GM21528 (cell line): Measurements from ENCODE around the gene IL17RD.
"Not testable (repeated sequence)": the region's sequence is repeated elsewhere in the genome, so short reads cannot be mapped to it uniquely, and the experiment has no call there.

ENCODE experiments used
- ATAC-seq: cut with Tn5 transposase; IDR thresholded peaks from one replicate; pipeline ENCODE4 v1.9.1; 2021; ENCODE audit warnings: mild to moderate bottlenecking, moderate library complexity; ENCODE audit not compliant: unreplicated experiment, low FRiP score

Gene IL17RD

DNA sequence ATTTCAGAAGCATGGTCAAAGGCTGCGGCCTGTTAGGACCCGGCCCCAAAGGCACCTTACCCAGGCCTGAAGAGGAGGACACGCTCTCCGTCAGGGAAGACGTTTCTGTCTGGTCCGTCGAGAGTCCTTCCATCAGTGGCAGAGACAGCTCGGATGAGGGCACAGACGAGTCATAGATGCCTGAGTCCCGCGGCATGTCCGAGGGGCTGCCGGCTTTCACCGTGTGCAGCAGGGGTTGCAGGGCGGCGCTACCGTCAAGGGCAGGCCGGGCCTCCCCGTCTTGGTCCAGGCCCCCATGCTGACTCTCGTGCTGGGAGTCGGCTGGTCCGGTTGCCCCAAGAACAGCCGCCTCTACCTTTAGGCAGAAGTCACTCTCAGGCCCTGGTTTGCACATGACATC, 67.6 kb downstream of the IL17RD start:
- ATAC-seq: no peak

GRCh38 chr3:57095363-57095762, 69.8 kb downstream of the IL17RD start:
- ATAC-seq: no peak

DNA sequence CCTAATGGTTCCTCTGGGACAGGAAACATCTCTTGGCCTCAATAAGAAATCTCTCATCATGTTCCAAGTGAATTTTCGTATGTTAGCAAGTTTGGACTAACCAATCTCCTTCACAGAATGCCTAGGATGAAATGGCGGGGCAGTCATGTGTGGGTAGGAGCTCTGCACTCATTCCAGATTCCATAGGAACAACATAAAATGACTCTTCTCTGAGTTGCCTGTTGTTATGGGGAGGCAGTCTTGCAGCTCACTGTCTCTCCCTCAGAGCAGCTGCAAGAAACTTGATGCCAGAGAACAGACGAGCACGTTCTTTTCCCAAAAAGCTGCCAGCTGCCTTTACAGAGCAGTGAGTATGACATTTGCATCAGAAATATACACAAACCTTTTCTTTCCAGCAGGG, 70.6 kb downstream of the IL17RD start:
- no peak for ATAC-seq

- no peak for ATAC-seq
Observed at GRCh38 chr3:57093971-57094535, 71.1 kb downstream of the IL17RD start.

GRCh38 chr3:57093489-57093888, 71.7 kb downstream of the IL17RD start:
- ATAC-seq: no peak

DNA sequence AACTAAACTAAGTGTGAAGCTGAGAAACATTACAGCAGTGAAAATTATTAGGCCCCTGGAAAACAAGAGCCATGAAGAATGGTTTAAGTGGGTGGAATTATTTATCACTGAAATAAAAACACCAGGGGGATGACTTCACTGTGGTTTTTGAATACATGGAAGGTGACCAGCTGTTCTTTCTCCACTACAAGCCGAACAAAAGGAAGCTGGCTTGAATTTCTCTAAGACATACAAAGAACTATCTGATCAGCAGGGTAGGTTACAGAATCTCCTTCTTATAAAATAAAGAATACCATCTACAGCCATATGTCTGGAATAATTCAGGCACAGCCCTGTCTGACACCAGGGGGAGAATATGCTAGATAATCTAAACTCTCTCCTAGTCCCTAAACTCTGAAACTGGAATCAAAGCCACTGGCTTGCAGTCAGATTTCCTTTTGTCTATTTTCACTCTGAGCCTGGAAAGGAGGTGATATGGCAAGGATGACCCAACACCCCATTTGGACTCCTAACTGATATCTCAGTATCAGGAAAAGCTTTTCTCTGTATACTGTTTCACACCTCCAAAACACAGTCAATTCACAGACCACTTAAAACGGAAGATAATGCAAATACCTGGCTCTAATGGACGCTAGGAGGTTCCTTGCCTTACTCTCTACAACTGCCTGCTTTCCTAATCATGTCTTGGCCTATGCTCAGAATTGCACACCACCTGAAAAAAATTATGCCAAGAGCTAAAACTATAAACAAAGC, 73.5 kb downstream of the IL17RD start:
- ATAC-seq: no peak

GRCh38 chr3:57089043-57089442, 76.1 kb downstream of the IL17RD start:
- ATAC-seq: no peak

GRCh38 chr3:57088503-57088902, 76.7 kb downstream of the IL17RD start:
- no peak for ATAC-seq

DNA sequence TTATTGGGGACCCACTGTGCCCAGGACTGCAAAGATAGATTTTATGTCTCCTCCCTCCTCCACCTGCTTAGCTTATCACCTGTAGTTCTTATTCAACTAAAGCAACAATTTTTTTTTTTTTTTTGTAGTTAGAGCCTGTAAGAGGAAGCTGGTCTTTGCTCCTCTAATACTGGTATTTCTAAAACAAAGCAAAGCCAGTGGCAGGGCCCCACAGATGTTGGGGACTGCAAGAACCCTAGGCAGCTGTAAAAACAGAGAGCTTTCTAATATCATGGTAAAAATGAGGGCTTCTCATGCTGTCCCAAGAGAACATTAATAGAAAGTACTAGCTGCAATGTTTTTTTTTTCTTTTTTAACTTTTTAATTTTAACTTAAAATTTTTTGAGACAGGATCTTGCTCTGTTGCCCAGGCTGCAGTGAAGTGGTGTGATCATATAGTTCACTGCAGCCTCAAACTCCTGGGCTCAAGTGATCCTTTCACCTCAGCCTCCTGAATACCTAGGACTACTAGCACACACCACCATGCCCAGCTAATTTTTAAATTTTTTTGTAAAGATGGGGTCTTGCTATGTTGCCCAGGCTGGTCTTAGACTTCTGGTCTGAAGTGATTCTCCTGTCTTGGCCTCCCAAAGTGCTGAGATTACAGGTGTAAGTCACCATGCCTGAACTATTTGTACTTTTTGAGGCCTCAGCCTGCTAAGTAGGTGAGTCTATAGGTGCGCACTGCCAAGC, 77.6 kb downstream of the IL17RD start:
- no peak for ATAC-seq

- ATAC-seq: no peak
Observed at GRCh38 chr3:57086201-57086600, 79.0 kb downstream of the IL17RD start.

GRCh38 chr3:57085211-57085610, 79.9 kb downstream of the IL17RD start:
- ATAC-seq: no peak

GRCh38 chr3:57083266-57083995, 81.7 kb downstream of the IL17RD start:
- not testable (repeated sequence) for ATAC-seq

DNA sequence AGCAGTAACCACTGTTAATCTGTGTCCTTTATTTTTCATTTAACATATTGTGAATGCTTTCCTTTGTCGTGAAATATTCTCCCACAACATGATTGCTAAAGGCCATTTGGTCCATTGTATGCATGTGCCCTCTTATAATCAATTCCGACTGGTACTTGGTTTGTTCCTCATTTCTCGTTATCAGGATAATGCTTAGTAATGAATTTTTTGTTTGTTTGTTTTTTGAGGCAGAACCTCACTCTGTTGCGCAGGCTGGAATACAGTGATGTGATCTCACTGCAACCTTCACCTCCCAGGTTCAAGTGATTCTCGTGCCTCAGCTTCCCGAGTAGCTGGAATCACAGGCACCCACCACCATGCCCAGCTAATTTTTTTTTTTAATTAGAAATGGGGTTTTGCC, 82.7 kb downstream of the IL17RD start:
- no peak for ATAC-seq

- no peak for ATAC-seq
Observed at GRCh38 chr3:57081173-57081572, 84.0 kb downstream of the IL17RD start.

DNA sequence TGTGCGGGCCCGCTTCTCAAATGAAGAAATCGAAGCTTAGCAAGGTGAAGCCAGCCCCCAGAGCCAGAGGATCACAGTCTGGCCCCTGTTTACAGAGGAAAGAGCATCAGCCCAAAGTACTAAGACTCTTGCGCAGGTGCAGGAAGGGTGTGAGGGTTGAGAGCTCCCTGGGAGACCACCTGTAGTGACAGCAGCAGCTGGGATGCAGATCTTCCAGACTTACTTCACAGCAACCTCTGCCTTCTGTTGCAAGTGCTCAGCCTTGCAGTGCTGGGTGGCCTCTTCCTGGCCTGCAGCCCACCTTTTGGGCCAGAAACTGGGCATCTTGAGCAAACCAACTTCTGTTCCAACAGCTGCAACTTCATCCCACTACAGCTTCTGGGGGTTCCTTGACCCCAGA, 85.0 kb downstream of the IL17RD start:
- ATAC-seq: no peak

- no peak for ATAC-seq
Observed at GRCh38 chr3:57079474-57079831, 85.7 kb downstream of the IL17RD start.

GRCh38 chr3:57078635-57079473, 86.3 kb downstream of the IL17RD start:
- ATAC-seq: no peak

DNA sequence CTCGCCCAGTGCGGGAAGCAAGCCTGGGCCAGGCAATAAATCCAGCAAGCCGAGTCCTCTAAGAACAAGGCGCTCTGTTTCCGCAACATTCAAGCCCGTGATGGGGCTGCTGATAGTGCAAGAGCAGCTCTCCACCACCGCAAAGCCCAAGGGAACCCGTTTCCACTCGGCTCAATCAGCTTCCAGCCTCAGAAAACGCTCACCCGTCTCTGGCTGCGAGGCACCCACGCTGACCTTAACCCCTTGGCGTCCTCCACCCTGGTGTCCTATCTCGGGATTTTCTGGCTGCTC, 86.9 kb downstream of the IL17RD start:
- no peak for ATAC-seq

- no peak for ATAC-seq
Observed at GRCh38 chr3:57077630-57078343, 87.4 kb downstream of the IL17RD start.

GRCh38 chr3:57076422-57076951, 88.7 kb downstream of the IL17RD start:
- ATAC-seq: no peak
